CD4-positive, alpha-beta T cell treated with Interferon gamma for 1 hour (primary cell): ENCODE results near the gene LIM2.
A peak's percentile ranks its signal among the peaks of the same experiment; 100 is the strongest.

Experiments used
- DNase-seq: peaks from one replicate; pipeline ENCODE4 v3.0.0-alpha.2; 2020

LIM2 gene

GRCh38 chr19:51365211-51365964, 22.4 kb downstream of the LIM2 start:
- no peak for DNase-seq

- DNase-seq, result no peak
These were observed 23.3 kb downstream of the LIM2 start for GRCh38 chr19:51364200-51365106.

GRCh38 chr19:51361239-51361638, 26.5 kb downstream of the LIM2 start:
- no peak for DNase-seq

- DNase-seq, result no peak
These were observed 28.5 kb downstream of the LIM2 start for GRCh38 chr19:51359294-51359693.

- no peak for DNase-seq
These were observed 29.8 kb downstream of the LIM2 start for GRCh38 chr19:51357952-51358351.

GRCh38 chr19:51356159-51356801, 31.5 kb downstream of the LIM2 start:
- no peak for DNase-seq

- DNase-seq, result peak; percentile 44
These were observed 33.0 kb downstream of the LIM2 start for GRCh38 chr19:51354742-51355148.

GRCh38 chr19:51354103-51354741, 33.6 kb downstream of the LIM2 start:
- no peak for DNase-seq

GRCh38 chr19:51352783-51353360, 34.9 kb downstream of the LIM2 start:
- no peak for DNase-seq

- DNase-seq, result no peak
These were observed 36.3 kb downstream of the LIM2 start for GRCh38 chr19:51351266-51351990.

GRCh38 chr19:51347209-51347928, 40.4 kb downstream of the LIM2 start:
- no peak for DNase-seq

- no peak for DNase-seq
These were observed 41.0 kb downstream of the LIM2 start for GRCh38 chr19:51346742-51347141.

- no peak for DNase-seq
These were observed 42.6 kb downstream of the LIM2 start for GRCh38 chr19:51345076-51345620.

GRCh38 chr19:51342631-51343569, 44.9 kb downstream of the LIM2 start:
- DNase-seq, result no peak

- no peak for DNase-seq
These were observed 45.7 kb downstream of the LIM2 start, which contains the start of gene VSIG10L for GRCh38 chr19:51341976-51342580. Gene VSIG10L (minus strand): TSS chr19:51342139. CDS start chr19:51342124, 15 bp downstream.

- no peak for DNase-seq
These were observed 46.7 kb downstream of the LIM2 start for GRCh38 chr19:51341066-51341465.

- DNase-seq, result peak; percentile 93
These were observed 47.8 kb downstream of the LIM2 start for GRCh38 chr19:51339687-51340656.

- DNase-seq, result no peak
These were observed 48.5 kb downstream of the LIM2 start for GRCh38 chr19:51339313-51339686.
